ENCODE results near the gene SVEP1.

Gene SVEP1

DNA sequence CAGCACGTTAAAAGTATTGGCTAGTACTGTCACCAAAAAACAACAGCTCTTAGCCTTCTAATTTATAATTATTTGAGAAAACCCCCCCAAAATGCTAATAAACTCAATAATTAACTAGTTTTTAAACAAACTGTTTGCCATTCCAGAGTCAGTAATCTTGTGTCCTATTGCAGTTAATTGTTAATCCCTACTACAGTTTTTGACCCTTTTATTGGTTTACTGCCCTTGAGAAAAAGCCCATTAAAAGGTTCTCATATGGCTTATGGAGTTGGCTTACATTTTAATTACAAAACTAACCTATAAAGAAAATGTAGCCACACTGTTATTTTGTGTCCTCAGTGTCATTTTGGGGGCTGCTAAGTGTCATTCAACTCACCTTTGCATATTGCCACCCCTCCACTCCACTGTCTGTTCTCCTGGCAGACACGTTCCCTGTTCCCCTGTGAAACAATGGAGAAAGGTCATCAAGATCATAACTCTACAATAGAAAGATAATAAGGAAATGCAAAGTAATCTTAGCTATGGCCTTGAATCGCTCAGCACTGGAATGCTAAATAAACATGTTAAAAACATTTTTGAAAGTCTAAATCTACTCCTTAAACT, 190.3 kb downstream of the SVEP1 start:
- Histone ChIP-seq H2BK5ac (ENCODE audit: low read length) (no peak overlapping the region), H3K4me2 (ENCODE audit: low read length) (no peak overlapping the region), H3K4me1 (ENCODE audit: control insufficient read depth, low read depth, low read length) (no peaks in the 10 kb centered on the region), H2BK120ac (ENCODE audit: low read depth, low read length) (no peak overlapping the region), H3K4me3 (ENCODE audit: low read length) (no peak overlapping the region), H2AK5ac (ENCODE audit: low read length) (no peak overlapping the region), H4K8ac (ENCODE audit: low read depth, low read length) (no peak overlapping the region), H3K23ac (ENCODE audit: low read length) (no peak overlapping the region), H3K36me3 (ENCODE audit: control insufficient read depth, insufficient read depth, low read length) (no peaks in the 10 kb centered on the region), H3K9ac (ENCODE audit: low read length) (no peak overlapping the region), H3K27me3 (ENCODE audit: insufficient read depth, low read length, poor library complexity) (no peaks in the 10 kb centered on the region), H3K56ac (ENCODE audit: low read length) (no peak overlapping the region), H3K79me2 (ENCODE audit: control insufficient read depth, insufficient read depth, low read length) (no peaks in the 10 kb centered on the region), H3K79me1 (ENCODE audit: low read length) (no peaks in the 10 kb centered on the region), H3K27ac (ENCODE audit: low read depth, low read length) (no peak overlapping the region), H3K18ac (ENCODE audit: low read length) (no peak overlapping the region), H3K4ac (ENCODE audit: low read depth, low read length) (no peak overlapping the region), H2BK15ac (replicated peaks; ENCODE audit: low read depth) (no peak overlapping the region), H4K5ac (ENCODE audit: low read length) (no peak overlapping the region)
- no CpG with 5 or more reads among the region's 3 CpGs for WGBS (ENCODE audit: extremely low coverage, insufficient coverage, low lambda C conversion rate)
- no peak for DNase-seq

DNA sequence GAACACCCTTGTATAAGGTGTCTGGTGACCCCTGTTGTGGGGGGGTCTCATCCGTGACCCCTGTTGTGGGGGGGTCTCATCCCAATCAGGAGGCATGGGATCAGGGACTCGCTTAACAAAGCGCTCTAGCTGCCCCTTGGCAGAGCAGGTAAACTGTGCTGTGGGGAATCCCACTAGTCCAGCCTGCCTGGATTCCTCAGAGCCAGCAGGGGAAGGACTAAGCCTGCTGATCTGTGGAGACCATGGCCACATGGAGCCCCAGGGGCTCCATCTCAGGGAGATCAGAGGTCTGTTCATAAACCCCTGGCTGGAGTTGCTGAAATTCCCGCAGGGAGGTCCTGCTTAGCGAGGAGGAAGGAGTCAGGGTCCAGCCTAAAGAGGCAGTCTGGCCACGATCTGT, 196.1 kb downstream of the SVEP1 start:
- Histone ChIP-seq H4K8ac (ENCODE audit: low read depth, low read length) (no peak overlapping the region), H3K79me1 (ENCODE audit: low read length) (no peaks in the 10 kb centered on the region), H3K27ac (ENCODE audit: low read depth, low read length) (no peak overlapping the region), H2BK120ac (ENCODE audit: low read depth, low read length) (no peak overlapping the region), H3K9ac (ENCODE audit: low read length) (no peak overlapping the region), H4K5ac (ENCODE audit: low read length) (no peak overlapping the region), H3K36me3 (ENCODE audit: control insufficient read depth, insufficient read depth, low read length) (no peaks in the 10 kb centered on the region), H3K56ac (ENCODE audit: low read length) (no peak overlapping the region), H3K27me3 (ENCODE audit: insufficient read depth, low read length, poor library complexity) (no peaks in the 10 kb centered on the region), H2BK15ac (replicated peaks; ENCODE audit: low read depth) (no peak overlapping the region), H3K4me2 (ENCODE audit: low read length) (no peak overlapping the region), H3K18ac (ENCODE audit: low read length) (no peak overlapping the region), H3K4me3 (ENCODE audit: low read length) (no peak overlapping the region), H3K4me1 (ENCODE audit: control insufficient read depth, low read depth, low read length) (no peaks in the 10 kb centered on the region), H2AK5ac (ENCODE audit: low read length) (no peak overlapping the region), H2BK5ac (ENCODE audit: low read length) (no peak overlapping the region), H3K4ac (ENCODE audit: low read depth, low read length) (no peak overlapping the region), H3K23ac (ENCODE audit: low read length) (no peak overlapping the region), H3K79me2 (ENCODE audit: control insufficient read depth, insufficient read depth, low read length) (no peaks in the 10 kb centered on the region)
- no peak for DNase-seq
- no CpG with 5 or more reads among the region's 6 CpGs for WGBS (ENCODE audit: extremely low coverage, insufficient coverage, low lambda C conversion rate)

DNA sequence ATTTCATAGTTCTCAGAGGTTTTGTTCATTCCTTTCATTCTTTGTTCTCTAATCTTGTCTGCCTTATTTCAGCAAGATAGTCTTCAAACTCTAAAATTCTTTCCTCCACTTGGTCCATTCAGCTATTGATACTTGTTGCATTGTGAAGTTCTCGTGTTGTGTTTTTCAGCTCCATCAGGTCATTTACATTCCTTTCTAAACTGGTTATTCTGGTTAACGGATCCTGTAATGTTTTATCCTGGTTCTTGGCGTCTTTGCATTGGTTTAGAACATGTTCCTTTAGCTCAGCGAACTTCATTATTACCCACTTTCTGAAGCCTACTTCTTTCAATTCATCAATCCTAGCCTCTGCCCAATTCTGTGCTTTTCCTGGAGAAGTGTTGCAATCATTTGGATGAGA, 196.8 kb downstream of the SVEP1 start:
- no peak overlapping the region for H3K4me2 ChIP-seq (ENCODE audit: low read length)
- no peak overlapping the region for H4K5ac ChIP-seq (ENCODE audit: low read length)
- H3K9ac ChIP-seq (ENCODE audit: low read length): no peak overlapping the region
- H2BK120ac ChIP-seq (ENCODE audit: low read depth, low read length): no peak overlapping the region
- no peak overlapping the region for H3K4me3 ChIP-seq (ENCODE audit: low read length)
- no peak overlapping the region for H3K27ac ChIP-seq (ENCODE audit: low read depth, low read length)
- H3K4me1 ChIP-seq (ENCODE audit: control insufficient read depth, low read depth, low read length): no peaks in the 10 kb centered on the region
- DNase-seq: no peak
- no peak overlapping the region for H2BK5ac ChIP-seq (ENCODE audit: low read length)
- no peak overlapping the region for H3K56ac ChIP-seq (ENCODE audit: low read length)
- no peak overlapping the region for H2BK15ac ChIP-seq (replicated peaks; ENCODE audit: low read depth)
- no CpG with 5 or more reads among the region's 4 CpGs for WGBS (ENCODE audit: extremely low coverage, insufficient coverage, low lambda C conversion rate)
- H3K23ac ChIP-seq (ENCODE audit: low read length): no peak overlapping the region
- no peaks in the 10 kb centered on the region for H3K79me1 ChIP-seq (ENCODE audit: low read length)
- no peak overlapping the region for H4K8ac ChIP-seq (ENCODE audit: low read depth, low read length)
- H3K18ac ChIP-seq (ENCODE audit: low read length): no peak overlapping the region
- no peak overlapping the region for H2AK5ac ChIP-seq (ENCODE audit: low read length)
- H3K27me3 ChIP-seq (ENCODE audit: insufficient read depth, low read length, poor library complexity): no peaks in the 10 kb centered on the region
- no peaks in the 10 kb centered on the region for H3K36me3 ChIP-seq (ENCODE audit: control insufficient read depth, insufficient read depth, low read length)
- H3K79me2 ChIP-seq (ENCODE audit: control insufficient read depth, insufficient read depth, low read length): no peaks in the 10 kb centered on the region
- no peak overlapping the region for H3K4ac ChIP-seq (ENCODE audit: low read depth, low read length)

DNA sequence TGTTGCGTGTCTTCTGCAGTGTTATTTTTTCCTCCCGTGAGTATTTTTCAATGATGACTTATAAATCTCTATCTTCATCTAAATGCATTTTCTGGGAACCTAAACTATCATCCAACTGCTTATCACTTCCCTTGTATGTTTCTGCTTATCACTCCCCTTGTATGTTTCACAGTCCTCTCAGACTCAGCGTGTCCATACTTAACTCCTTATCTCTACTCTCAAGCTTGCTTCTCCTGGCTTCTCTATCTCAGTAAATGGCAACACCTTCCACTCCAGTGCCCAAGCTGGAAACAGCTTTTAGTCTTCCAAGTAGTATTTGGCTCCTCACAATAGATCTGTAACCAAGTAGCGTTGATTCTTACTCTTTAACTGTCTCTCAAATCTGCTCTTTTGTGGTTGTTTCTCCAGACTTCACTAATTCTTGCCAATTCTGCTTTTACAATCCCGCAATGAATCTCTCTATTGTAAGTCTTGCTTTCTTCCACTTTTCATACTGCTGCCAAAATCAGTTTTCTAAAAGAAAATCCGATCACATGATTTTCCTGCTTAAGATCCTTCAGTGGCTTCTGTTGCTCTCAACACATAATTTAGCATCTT, 208.0 kb downstream of the SVEP1 start:
- Histone ChIP-seq H3K4me1 (ENCODE audit: control insufficient read depth, low read depth, low read length) (no peaks in the 10 kb centered on the region), H2BK120ac (ENCODE audit: low read depth, low read length) (no peak overlapping the region), H4K8ac (ENCODE audit: low read depth, low read length) (no peak overlapping the region), H3K4ac (ENCODE audit: low read depth, low read length) (no peak overlapping the region), H3K4me2 (ENCODE audit: low read length) (no peak overlapping the region), H2AK5ac (ENCODE audit: low read length) (no peak overlapping the region), H4K5ac (ENCODE audit: low read length) (no peak overlapping the region), H2BK15ac (replicated peaks; ENCODE audit: low read depth) (no peak overlapping the region), H2BK5ac (ENCODE audit: low read length) (no peak overlapping the region), H3K9ac (ENCODE audit: low read length) (no peak overlapping the region), H3K18ac (ENCODE audit: low read length) (no peak overlapping the region), H3K4me3 (ENCODE audit: low read length) (no peak overlapping the region), H3K23ac (ENCODE audit: low read length) (no peak overlapping the region), H3K27ac (ENCODE audit: low read depth, low read length) (no peak overlapping the region), H3K79me1 (ENCODE audit: low read length) (no peaks in the 10 kb centered on the region), H3K56ac (ENCODE audit: low read length) (no peak overlapping the region), H3K79me2 (ENCODE audit: control insufficient read depth, insufficient read depth, low read length) (no peaks in the 10 kb centered on the region), H3K36me3 (ENCODE audit: control insufficient read depth, insufficient read depth, low read length) (no peaks in the 10 kb centered on the region), H3K27me3 (ENCODE audit: insufficient read depth, low read length, poor library complexity) (no peaks in the 10 kb centered on the region)
- no CpG with 5 or more reads among the region's 6 CpGs for WGBS (ENCODE audit: extremely low coverage, insufficient coverage, low lambda C conversion rate)
- peak; percentile 32 for DNase-seq

DNA sequence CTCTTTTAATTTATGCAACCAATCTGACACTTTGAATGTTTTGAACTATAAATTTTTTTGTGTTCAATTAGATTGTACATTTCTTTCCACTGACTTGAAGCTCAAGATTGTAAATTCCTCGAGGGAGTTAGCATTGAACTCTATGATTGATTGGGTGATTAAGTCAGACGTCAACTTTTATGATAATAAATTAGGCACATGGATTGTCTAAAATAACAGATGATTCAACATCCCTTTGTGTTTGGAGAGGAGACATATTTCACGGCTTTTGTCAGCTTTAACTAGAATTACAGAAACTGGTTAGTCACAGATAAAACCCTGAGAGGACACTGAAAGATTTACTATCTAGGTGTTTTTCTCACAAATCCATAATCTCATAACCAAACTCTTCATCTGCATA, 209.2 kb downstream of the SVEP1 start:
- Histone ChIP-seq H3K9ac (ENCODE audit: low read length) (no peak overlapping the region), H4K5ac (ENCODE audit: low read length) (no peak overlapping the region), H3K18ac (ENCODE audit: low read length) (no peak overlapping the region), H3K27ac (ENCODE audit: low read depth, low read length) (no peak overlapping the region), H2BK15ac (replicated peaks; ENCODE audit: low read depth) (no peak overlapping the region), H3K27me3 (ENCODE audit: insufficient read depth, low read length, poor library complexity) (no peaks in the 10 kb centered on the region), H2AK5ac (ENCODE audit: low read length) (no peak overlapping the region), H3K56ac (ENCODE audit: low read length) (no peak overlapping the region), H2BK5ac (ENCODE audit: low read length) (no peak overlapping the region), H3K4ac (ENCODE audit: low read depth, low read length) (no peak overlapping the region), H3K4me1 (ENCODE audit: control insufficient read depth, low read depth, low read length) (no peaks in the 10 kb centered on the region), H4K8ac (ENCODE audit: low read depth, low read length) (no peak overlapping the region), H3K36me3 (ENCODE audit: control insufficient read depth, insufficient read depth, low read length) (no peaks in the 10 kb centered on the region), H3K4me2 (ENCODE audit: low read length) (no peak overlapping the region), H2BK120ac (ENCODE audit: low read depth, low read length) (no peak overlapping the region), H3K4me3 (ENCODE audit: low read length) (no peak overlapping the region), H3K79me2 (ENCODE audit: control insufficient read depth, insufficient read depth, low read length) (no peaks in the 10 kb centered on the region), H3K79me1 (ENCODE audit: low read length) (no peaks in the 10 kb centered on the region), H3K23ac (ENCODE audit: low read length) (no peak overlapping the region)
- no peak for DNase-seq
- WGBS (ENCODE audit: extremely low coverage, insufficient coverage, low lambda C conversion rate): no CpG with 5 or more reads among the region's 3 CpGs

- no peak overlapping the region for H2BK120ac ChIP-seq (ENCODE audit: low read depth, low read length)
- no peak for DNase-seq
- no peaks in the 10 kb centered on the region for H3K36me3 ChIP-seq (ENCODE audit: control insufficient read depth, insufficient read depth, low read length)
- no peaks in the 10 kb centered on the region for H3K79me1 ChIP-seq (ENCODE audit: low read length)
- no peak overlapping the region for H3K9ac ChIP-seq (ENCODE audit: low read length)
- no peak overlapping the region for H3K4me2 ChIP-seq (ENCODE audit: low read length)
- H3K23ac ChIP-seq (ENCODE audit: low read length): no peak overlapping the region
- no peak overlapping the region for H2AK5ac ChIP-seq (ENCODE audit: low read length)
- no peak overlapping the region for H3K27ac ChIP-seq (ENCODE audit: low read depth, low read length)
- no peaks in the 10 kb centered on the region for H3K79me2 ChIP-seq (ENCODE audit: control insufficient read depth, insufficient read depth, low read length)
- no peak overlapping the region for H3K18ac ChIP-seq (ENCODE audit: low read length)
- no peak overlapping the region for H4K5ac ChIP-seq (ENCODE audit: low read length)
- no peak overlapping the region for H3K56ac ChIP-seq (ENCODE audit: low read length)
- H3K27me3 ChIP-seq (ENCODE audit: insufficient read depth, low read length, poor library complexity): no peaks in the 10 kb centered on the region
- no peak overlapping the region for H3K4me3 ChIP-seq (ENCODE audit: low read length)
- no peak overlapping the region for H2BK15ac ChIP-seq (replicated peaks; ENCODE audit: low read depth)
- no peak overlapping the region for H2BK5ac ChIP-seq (ENCODE audit: low read length)
- no peaks in the 10 kb centered on the region for H3K4me1 ChIP-seq (ENCODE audit: control insufficient read depth, low read depth, low read length)
- H3K4ac ChIP-seq (ENCODE audit: low read depth, low read length): no peak overlapping the region
- no CpG with 5 or more reads among the region's 2 CpGs for WGBS (ENCODE audit: extremely low coverage, insufficient coverage, low lambda C conversion rate)
- no peak overlapping the region for H4K8ac ChIP-seq (ENCODE audit: low read depth, low read length)
These were observed 215.1 kb downstream of the SVEP1 start for GRCh38 chr9:110364451-110364850.

Data from mesendoderm (in vitro differentiated cells).